GM12878 (cell line): ENCODE measurements around the gene TPPP3.

ENCODE experiments used
- CBX3 ChIP-seq: fragments of 200-600 bp; sonication (generic); IDR thresholded peaks from 2 replicates; pipeline ENCODE4 v1.6.1; 2016; ENCODE audit warnings: low read depth, borderline replicate concordance
- MAX ChIP-seq: IDR thresholded peaks from 2 replicates; pipeline ENCODE4 v1.6.1; 2012; ENCODE audit warnings: low read depth, low read length, improper control_type of control experiment
- SMAD1 ChIP-seq: fragments of 450-650 bp; IDR thresholded peaks from 2 replicates; pipeline ENCODE4 v1.6.1; 2018; ENCODE audit warnings: mild to moderate bottlenecking, low read depth; ENCODE audit not compliant: partially characterized antibody
- TF ChIP-seq, protein P1 (sequence below), 3 experiments: IDR thresholded peaks in 2 of 3; conservative IDR thresholded peaks in 1 of 3; 2 replicates each; pipeline ENCODE4 v1.5.1; 2011; ENCODE audit warnings: low read depth in 3 of 3, low read length in 3 of 3, mild to moderate bottlenecking in 3 of 3, control low read depth in 2 of 3, moderate library complexity in 2 of 3, inconsistent platforms in 1 of 3, mixed read lengths in 1 of 3; ENCODE audit not compliant: control insufficient read depth in 2 of 3, insufficient read depth in 1 of 3; ENCODE audit errors: extremely low read depth in 1 of 3

DNA sequence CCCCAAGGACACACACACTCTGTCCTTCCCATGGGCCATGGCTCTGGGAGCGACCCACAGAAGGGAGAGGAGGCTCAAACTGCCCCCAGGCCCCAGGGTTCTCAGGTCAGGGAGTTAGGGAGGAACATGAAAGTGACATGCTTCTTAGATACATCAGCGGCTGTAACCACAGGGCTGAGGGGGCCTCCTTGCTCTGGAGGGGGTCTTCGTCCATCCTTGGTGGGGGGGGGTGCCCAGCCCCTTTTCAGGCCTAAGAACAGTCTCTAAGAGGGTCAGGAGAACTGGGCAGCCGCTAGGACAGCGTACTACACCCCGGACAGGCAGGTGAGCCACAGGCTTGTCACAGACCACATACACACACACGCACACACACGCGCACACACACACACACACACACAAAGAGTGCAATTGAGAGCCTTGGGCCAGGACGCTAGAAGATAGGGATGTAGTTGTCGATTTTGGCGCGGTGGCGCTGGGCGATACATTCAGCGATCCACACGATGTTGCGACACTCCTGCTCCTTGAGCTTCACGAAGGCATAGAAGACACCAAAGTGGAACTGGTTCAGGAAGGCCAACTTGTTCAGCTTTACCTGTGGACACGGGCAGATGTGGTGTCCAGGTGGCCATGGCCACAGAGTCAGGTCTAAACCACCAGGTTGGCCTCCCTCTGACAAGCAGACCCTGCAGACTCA, 44.9 kb upstream of the TPPP3 start:
- TF ChIP-seq CBX3 (no peak), MAX (no peak), SMAD1 (no peak)
- TF ChIP-seq, protein P1, sequence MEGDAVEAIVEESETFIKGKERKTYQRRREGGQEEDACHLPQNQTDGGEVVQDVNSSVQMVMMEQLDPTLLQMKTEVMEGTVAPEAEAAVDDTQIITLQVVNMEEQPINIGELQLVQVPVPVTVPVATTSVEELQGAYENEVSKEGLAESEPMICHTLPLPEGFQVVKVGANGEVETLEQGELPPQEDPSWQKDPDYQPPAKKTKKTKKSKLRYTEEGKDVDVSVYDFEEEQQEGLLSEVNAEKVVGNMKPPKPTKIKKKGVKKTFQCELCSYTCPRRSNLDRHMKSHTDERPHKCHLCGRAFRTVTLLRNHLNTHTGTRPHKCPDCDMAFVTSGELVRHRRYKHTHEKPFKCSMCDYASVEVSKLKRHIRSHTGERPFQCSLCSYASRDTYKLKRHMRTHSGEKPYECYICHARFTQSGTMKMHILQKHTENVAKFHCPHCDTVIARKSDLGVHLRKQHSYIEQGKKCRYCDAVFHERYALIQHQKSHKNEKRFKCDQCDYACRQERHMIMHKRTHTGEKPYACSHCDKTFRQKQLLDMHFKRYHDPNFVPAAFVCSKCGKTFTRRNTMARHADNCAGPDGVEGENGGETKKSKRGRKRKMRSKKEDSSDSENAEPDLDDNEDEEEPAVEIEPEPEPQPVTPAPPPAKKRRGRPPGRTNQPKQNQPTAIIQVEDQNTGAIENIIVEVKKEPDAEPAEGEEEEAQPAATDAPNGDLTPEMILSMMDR (IDR thresholded peaks at IDR 0.05 in 2 of 3, conservative IDR thresholded peaks at IDR 0.05 in 1 of 3; ENCODE audit: control insufficient read depth in 2 of 3, extremely low read depth in 1 of 3, insufficient read depth in 1 of 3, low read depth in 3 of 3, low read length in 3 of 3), result no peak
